GM13976 (cell line): Measurements from ENCODE around the gene ZNF496.

Source experiments
- DNase-seq: peaks from one replicate; pipeline ENCODE4 v3.0.0; 2012; ENCODE audit warnings: low spot score
- in situ Hi-C: fragments of 300-500 bp; cut with MboI; formaldehyde crosslinking; loops from one replicate; pipeline ENCODE4 v1.12.0; 2022; ENCODE audit warnings: low sequenced_read_pairs, mixed read lengths, inconsistent platforms; ENCODE audit not compliant: unreplicated experiment
- TF ChIP-seq, protein P1 (sequence below): IDR thresholded peaks from 2 replicates; pipeline ENCODE4 v1.5.1; 2012; ENCODE audit warnings: borderline replicate concordance, mild to moderate bottlenecking; ENCODE audit not compliant: insufficient read depth; ENCODE audit errors: extremely low read depth, missing control alignments, control extremely low read depth

The ZNF496 gene

DNA sequence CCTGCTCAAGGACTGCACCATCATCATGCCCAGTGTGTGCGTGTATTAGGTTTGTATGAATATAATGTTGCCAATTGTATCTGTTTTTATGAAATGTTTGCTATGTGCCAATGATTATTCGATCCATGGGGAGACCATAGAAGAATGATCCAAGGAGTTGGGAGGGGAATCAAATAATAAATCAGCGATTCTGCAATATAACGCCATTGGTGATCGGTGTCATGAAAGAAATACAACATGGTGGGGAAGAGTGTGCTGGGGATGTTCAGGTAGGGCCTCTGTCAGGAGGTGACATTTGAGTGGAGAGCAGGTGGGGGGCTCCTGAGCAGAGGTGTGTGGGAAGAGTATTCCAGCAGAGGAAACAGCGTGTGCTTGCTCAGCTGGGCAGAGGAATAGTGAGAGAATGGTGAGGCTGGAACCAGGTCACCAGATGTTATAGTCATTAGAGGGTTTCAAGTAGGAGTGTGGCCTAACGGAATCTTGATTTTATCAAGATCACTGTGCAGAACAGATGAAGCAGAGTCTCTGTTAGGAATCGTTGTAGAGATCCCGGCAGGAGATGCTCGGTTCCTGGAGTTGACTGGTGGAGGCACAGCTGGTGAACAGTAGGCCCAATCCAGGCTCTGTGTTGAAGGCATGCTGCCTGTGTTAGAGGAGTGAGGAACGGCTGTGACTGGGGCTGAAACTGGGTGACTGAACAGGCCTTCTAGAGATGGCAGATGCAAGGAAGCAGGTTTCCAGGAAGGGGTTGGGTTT, 2.9 kb upstream of the ZNF496 start:
- DNase-seq = no peak
- TF ChIP-seq, protein P1, sequence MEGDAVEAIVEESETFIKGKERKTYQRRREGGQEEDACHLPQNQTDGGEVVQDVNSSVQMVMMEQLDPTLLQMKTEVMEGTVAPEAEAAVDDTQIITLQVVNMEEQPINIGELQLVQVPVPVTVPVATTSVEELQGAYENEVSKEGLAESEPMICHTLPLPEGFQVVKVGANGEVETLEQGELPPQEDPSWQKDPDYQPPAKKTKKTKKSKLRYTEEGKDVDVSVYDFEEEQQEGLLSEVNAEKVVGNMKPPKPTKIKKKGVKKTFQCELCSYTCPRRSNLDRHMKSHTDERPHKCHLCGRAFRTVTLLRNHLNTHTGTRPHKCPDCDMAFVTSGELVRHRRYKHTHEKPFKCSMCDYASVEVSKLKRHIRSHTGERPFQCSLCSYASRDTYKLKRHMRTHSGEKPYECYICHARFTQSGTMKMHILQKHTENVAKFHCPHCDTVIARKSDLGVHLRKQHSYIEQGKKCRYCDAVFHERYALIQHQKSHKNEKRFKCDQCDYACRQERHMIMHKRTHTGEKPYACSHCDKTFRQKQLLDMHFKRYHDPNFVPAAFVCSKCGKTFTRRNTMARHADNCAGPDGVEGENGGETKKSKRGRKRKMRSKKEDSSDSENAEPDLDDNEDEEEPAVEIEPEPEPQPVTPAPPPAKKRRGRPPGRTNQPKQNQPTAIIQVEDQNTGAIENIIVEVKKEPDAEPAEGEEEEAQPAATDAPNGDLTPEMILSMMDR = no peak
- in situ Hi-C loops = no loop called here

DNA sequence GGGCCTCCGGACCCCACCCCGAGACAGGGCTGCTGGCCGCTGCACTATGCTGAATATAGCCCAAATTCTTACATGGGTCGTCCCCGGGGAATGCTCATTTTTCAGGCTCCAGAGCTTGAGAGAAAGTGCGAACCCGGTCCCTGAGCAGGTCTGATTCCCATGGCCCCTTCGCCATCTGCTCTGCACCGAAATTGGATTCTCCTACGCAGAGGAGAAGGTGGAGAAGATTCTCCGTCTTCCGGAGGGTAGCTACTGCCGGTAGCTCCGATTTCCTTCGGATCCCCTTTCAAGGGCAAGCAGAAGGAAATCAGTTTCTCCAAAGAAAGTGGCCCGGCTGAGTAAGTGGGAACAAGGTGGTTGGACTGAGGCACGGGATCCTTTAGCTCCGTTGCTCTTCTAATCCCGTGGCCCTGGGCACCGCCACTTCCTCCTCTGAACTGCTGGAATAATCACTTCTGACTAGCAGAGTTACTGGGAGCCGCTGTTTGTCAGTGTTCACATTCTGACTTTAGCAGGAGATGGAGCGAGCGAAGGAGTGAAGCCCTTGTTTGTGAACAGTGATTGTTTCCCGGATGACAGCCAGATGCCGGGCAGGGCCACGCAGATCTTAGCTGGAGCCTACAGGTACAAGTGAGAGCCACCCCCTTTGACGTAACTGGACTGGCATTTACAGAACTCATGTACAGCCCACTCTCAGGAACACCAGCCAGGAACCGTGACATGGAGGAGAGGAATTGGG, 1.1 kb upstream of the ZNF496 start:
- in situ Hi-C loops = no loop called here
- TF ChIP-seq, protein P1 = no peak
- no peak for DNase-seq

DNA sequence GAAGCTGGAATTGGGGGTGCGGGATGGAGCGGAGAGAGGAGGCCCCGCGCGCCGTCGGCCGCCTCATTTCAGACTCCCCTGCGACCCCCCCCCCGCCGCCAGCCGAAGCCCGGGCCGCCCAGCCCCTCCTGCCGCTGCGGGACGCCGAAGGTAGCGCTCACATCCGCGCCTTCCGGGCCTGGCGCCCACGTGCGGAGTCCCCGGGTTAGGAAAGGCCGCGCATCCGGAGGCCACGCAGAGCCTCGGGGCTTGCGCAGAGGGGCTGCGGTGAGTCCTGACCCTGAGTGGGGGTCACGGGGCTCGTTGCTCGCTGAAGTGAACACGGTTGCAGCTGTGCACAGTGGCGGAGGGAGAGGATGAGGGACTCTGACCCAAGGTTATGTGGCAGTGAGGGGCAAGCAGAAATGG, 552 bp upstream of the ZNF496 start:
- in situ Hi-C loops = no loop called here
- TF ChIP-seq, protein P1 = no peak
- DNase-seq = peak; percentile 82

DNA sequence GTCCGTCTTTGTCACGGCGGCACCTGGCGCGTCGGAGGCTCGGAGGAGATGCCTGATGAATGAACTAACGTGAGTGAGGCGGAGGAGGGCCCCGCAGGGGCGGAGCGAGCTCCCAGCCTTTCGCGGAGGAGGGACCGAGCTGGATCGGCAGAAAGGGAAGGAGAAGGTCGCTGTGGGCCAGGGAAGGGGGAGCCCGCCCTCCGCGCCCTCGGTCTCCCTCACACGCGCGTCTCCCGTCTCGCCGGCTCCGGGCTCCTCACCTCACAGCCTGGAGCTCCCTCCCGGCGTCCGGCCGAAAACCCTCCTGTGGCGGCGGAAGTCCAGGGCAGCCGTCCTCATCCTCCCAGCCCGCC, 519 bp downstream of the ZNF496 start:
- in situ Hi-C loops = no loop called here
- peak; percentile 89 for DNase-seq
- TF ChIP-seq, protein P1 = no peak

DNA sequence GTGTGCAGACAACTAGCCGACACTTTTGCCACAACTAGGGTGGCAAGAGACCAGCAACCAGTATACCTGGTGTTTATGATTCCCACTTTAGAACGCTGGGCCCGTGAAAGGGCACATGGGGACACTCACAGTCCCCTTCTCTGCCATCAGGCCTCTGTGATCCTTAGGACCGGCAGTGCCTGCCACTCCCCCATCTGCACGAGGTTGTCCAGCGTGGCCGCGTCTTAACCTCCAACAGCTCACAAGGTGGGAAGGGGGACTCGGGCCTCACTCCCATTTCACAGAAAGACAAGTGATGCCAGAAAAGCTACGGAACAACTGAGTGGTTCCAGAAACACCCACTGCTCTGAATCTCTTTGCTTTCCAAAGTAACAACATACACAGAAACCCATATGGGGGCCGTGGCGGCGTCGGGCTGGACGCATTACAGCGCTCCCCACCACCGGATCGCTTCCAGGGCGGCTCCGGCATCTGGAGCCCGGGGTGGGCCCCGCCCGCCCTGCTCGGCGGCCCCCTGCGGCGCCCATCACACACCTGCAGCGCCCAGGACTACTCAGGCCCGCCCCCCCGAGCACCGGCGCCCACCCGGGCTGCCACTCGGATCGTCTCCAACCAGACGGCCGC, 1.0 kb downstream of the ZNF496 start:
- in situ Hi-C loops = no loop called here
- DNase-seq = peak; percentile 13
- TF ChIP-seq, protein P1 = no peak

DNA sequence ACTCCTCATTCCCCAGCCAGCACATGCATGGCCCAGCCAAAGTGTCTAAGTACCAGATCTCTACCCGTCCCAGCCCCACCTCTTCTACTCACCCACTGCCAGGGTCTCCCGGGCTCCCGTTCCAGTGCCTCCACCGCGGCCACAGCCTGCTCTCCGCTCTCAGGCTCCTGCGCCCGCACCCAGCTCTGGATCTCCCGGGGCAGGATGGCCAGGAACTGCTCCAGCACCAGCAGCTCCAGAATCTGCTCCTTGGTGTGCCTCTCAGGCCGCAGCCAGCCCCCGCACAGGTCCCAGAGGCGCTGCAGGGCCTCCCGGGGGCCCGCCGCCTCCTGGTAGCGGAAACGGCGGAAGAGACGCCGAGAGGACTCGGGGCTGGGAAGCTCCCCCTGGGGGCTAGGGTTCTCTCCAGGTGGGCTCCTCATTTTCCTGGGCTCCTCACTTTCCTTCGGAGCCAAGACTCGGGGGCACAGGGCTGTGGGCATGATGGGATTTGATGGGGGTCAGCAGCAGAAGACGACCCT, 2.5 kb downstream of the ZNF496 start:
- TF ChIP-seq, protein P1 = no peak
- DNase-seq = no peak
- in situ Hi-C loops = no loop called here
